Fibroblast of mammary gland (primary cell): ENCODE results near the gene KRTAP10-10.
"Not testable (repeated sequence)": the region's sequence is repeated elsewhere in the genome, so short reads cannot be mapped to it uniquely, and the experiment has no call there.

Experiments used
- DNase-seq: peaks from one replicate; pipeline ENCODE4 v3.0.0-alpha.2; 2010; ENCODE audit warnings: low read depth
- H3K4me3 ChIP-seq: 2 replicates; pipeline ENCODE4 v1.5.1; 2011; ENCODE audit warnings: low read depth, mild to moderate bottlenecking, low read length, moderate library complexity; ENCODE audit not compliant: control insufficient read depth
- CTCF ChIP-seq: conservative IDR thresholded peaks from 2 replicates; pipeline ENCODE4 v1.5.1; 2011; ENCODE audit warnings: low read depth, low read length, inconsistent platforms; ENCODE audit not compliant: control insufficient read depth, insufficient read depth

KRTAP10-10 gene

GRCh38 chr21:44637018-44637850 lies at the start of gene KRTAP10-10:
KRTAP10-10 (plus strand) TSS chr21:44637356; CDS start chr21:44637418, 62 bp downstream.
- no peak for DNase-seq
- H3K4me3 ChIP-seq, result no peak within 1 kb of the TSS
- TF ChIP-seq CTCF, result no peak

GRCh38 chr21:44589094-44589493 lies 48.1 kb upstream of the KRTAP10-10 start:
- no peak for DNase-seq
- TF ChIP-seq CTCF, result no peak
- no peak overlapping the region for H3K4me3 ChIP-seq

- no peak overlapping the region for H3K4me3 ChIP-seq
- no peak for TF ChIP-seq CTCF
- no peak for DNase-seq
These were observed 47.4 kb upstream of the KRTAP10-10 start for GRCh38 chr21:44589586-44590305.

GRCh38 chr21:44590311-44590721 lies 46.8 kb upstream of the KRTAP10-10 start:
- DNase-seq, result no peak
- H3K4me3 ChIP-seq, result no peak overlapping the region
- no peak for TF ChIP-seq CTCF

GRCh38 chr21:44590897-44591800 lies 46.0 kb upstream of the KRTAP10-10 start:
- H3K4me3 ChIP-seq, DNase-seq: not testable (repeated sequence)

GRCh38 chr21:44591801-44592130 lies 45.4 kb upstream of the KRTAP10-10 start:
- not testable (repeated sequence) for DNase-seq, H3K4me3 ChIP-seq

GRCh38 chr21:44592446-44593311 lies 44.5 kb upstream of the KRTAP10-10 start, which contains the start of gene KRTAP10-6:
KRTAP10-6 (minus strand) TSS chr21:44592505; CDS start chr21:44592484, 21 bp downstream.
- TF ChIP-seq CTCF, result no peak
- no peak within 1 kb of the TSS for H3K4me3 ChIP-seq
- DNase-seq, result no peak
